Body of pancreas (tissue), 4 donors: ENCODE results near the gene TRIM44.

Source experiments
- POLR2A ChIP-seq, 3 donors: fragments of 450-650 bp; IDR thresholded peaks; one replicate each; pipeline ENCODE4 v1.6.1; 2016; ENCODE audit warnings: antibody characterized with exemption in 3 of 3, mild to moderate bottlenecking in 2 of 3
- TF ChIP-seq, protein P1 (sequence below), 7 experiments: fragments of 450-650 bp in 4 of 7; fragments of 200-600 bp in 3 of 7; sonication (generic) in 3 of 7; IDR thresholded peaks; one replicate each; pipeline ENCODE4 v1.5.1; 2016 to 2019; ENCODE audit warnings: antibody characterized with exemption in 7 of 7

DNA sequence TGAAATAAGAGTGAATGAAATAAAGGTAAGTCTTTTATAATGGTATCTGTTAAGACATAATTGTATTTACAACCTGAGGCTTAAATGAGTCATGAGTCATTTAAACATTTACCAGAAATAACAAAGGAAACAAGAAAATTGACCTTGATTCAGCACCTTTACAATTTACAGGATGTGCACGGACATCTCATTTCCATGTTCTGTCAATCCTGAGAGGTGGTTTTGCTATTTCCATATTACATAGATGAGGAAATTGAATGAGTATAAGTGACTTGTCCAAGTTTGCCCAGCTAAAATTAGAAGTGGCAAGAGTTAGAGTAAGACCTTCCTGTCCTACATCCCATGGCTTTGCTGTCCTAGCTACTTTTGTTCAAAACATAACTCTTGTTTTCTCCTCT is 89.1 kb downstream of the TRIM44 start:
- TF ChIP-seq POLR2A (IDR thresholded peaks at IDR 0.05): no peak
- TF ChIP-seq, protein P1, sequence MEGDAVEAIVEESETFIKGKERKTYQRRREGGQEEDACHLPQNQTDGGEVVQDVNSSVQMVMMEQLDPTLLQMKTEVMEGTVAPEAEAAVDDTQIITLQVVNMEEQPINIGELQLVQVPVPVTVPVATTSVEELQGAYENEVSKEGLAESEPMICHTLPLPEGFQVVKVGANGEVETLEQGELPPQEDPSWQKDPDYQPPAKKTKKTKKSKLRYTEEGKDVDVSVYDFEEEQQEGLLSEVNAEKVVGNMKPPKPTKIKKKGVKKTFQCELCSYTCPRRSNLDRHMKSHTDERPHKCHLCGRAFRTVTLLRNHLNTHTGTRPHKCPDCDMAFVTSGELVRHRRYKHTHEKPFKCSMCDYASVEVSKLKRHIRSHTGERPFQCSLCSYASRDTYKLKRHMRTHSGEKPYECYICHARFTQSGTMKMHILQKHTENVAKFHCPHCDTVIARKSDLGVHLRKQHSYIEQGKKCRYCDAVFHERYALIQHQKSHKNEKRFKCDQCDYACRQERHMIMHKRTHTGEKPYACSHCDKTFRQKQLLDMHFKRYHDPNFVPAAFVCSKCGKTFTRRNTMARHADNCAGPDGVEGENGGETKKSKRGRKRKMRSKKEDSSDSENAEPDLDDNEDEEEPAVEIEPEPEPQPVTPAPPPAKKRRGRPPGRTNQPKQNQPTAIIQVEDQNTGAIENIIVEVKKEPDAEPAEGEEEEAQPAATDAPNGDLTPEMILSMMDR (IDR thresholded peaks at IDR 0.05): no peak
